ENCODE data around the gene CHRNA4. TPM values are rescaled to one million over a fixed set of nuclear protein-coding genes. Genes with fewer than 3 reads are reported as not detected.

The CHRNA4 gene
- total RNA-seq, 2 donors from 2014 or later, result not detected

DNA sequence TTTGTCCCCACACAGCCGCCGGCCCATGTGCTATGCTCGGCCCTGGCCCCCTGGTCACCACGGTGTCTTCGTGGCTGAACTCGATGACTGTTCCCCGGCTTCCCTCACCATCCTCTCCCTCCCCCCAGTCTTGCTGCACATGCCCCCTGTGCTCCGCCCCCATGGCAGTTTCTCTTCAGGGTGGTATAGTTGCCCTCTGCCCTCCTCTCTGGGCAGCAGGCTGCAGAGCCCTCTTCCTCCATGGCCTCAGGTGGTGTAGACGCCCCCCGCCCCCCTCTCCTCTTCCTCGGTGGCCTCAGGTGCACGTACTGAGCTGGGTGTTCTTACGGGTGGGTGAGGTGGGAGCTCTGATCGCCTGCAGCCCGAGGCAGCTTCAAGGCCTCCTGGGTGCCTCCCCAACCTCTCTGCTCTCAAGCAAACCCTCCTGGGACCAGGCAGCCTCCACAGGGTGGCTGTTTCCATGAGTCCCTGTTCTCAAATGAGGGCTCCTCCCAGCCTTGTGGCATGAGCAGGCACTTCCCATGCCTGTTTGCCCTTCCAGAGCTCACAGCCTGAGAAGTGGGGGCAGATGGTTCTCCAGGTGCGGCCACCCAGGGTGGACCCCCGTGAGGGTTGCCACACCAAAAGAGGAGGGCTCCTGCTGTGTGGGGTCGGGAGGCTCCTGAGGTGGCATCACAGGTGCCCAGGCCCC, 43.4 kb downstream of the CHRNA4 start:
- intact Hi-C loops (cut with DNase I), result no loop called here
- DNase-seq (ENCODE audit: low spot score), result peak; percentile 66

- intact Hi-C loops (cut with DNase I), result no loop called here
- DNase-seq (ENCODE audit: low spot score), result peak; percentile 32
Observed at GRCh38 chr20:63317061-63317460, 44.1 kb downstream of the CHRNA4 start.

GRCh38 chr20:63316502-63316921, 44.6 kb downstream of the CHRNA4 start:
- DNase-seq (ENCODE audit: low spot score), result peak; percentile 71
- intact Hi-C loops (cut with DNase I), result no loop called here

- DNase-seq (ENCODE audit: low spot score), result peak; percentile 76
- intact Hi-C loops (cut with DNase I), result no loop called here
Observed at GRCh38 chr20:63315731-63316491, 45.2 kb downstream of the CHRNA4 start.

- intact Hi-C loops (cut with DNase I), result no loop called here
- peak; percentile 74 for DNase-seq (ENCODE audit: low spot score)
Observed at GRCh38 chr20:63315240-63315689, 45.9 kb downstream of the CHRNA4 start.

DNA sequence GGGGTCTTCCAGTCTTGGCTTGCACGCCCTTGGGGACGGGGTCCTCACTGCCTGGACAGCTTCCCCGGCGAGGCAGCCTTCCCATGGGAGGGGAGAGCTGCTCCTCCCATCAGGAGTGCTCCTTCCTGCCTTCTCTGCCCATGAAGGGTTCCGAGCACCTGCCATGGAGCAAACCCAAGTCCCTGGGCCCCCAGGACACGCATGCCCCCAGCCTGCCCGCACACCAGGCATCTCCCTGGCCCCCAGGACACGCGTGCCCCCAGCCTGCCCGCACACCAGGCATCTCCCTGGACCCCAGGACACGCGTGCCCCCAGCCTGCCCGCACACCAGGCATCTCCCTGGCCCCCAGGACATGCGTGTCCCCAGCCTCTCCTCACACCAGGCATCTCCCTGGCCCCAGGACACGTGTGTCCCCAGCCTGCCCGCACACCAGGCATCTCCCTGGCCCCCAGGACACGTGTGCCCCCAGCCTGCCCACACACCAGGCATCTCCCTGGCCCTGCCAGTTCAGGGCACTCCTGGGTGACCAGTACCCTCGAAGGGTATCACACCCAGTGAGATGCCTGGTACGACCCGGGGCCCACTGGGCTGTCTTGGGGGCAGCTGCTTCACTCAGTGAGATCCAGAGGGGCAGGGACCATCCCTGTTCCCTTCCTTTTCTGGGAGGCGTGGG, 46.4 kb downstream of the CHRNA4 start:
- DNase-seq (ENCODE audit: low spot score), result peak; percentile 70
- intact Hi-C loops (cut with DNase I), result loop anchor here in 1 of 2 donors (1.0 kb wide), 1 partner anchor 188 kb away; no protein-coding TSS in a partner anchor

DNA sequence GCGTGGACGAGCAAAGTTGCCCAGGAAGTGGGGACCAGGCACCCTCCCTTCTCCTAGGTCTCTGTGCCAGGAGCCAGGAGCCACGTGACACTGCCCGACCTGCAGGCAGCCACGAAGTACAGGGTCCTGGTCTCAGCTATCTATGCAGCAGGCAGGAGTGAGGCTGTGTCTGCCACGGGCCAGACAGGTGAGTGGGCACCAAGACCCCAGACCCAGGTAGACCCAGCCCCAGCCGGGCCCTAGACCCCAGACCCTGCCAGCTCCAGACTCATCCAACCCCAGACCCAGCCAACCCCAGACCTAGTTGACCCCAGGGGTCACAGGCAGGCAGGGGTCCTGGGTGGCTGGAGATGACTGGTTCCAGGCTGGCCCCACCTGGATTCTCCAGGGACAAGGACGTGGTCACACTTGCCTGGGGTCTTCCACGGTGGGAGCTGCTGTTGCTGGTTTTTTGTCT, 47.1 kb downstream of the CHRNA4 start:
- DNase-seq (ENCODE audit: low spot score), result peak; percentile 75
- intact Hi-C loops (cut with DNase I), result loop anchor here in 1 of 2 donors (1.0 kb wide), 1 partner anchor 188 kb away; no protein-coding TSS in a partner anchor

DNA sequence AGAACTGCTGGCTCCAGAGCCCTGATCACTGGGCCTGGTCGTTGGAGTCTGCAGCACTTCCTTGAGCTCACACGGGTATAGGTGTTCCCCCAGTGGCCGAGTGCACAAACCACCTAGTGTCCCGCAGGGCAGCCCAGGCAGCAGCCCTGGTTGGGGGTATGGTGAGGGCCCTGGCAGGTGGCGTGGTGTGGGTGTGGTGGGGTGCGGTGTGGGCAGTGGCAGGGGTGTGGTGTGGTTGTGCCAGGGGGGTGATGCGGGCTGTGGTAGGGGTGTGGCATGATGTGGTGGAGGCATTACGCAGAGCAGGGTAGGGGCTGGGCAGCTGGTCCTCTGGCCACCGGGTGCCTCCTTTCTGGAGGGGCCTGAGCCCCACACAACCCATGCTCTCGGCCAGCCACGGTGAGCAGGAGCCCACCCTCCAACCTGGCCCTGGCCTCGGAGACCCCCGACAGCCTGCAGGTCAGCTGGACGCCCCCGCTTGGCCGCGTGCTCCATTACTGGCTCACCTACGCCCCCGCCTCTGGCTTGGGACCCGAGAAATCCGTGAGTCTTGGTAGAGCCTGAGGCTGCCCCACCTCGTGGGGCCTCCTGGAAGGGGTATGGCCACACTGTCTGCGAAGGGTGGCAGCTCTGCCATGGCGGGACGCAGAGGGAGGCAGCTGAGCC, 47.7 kb downstream of the CHRNA4 start:
- intact Hi-C loops (cut with DNase I), result loop anchor here in 1 of 2 donors (1.0 kb wide), 1 partner anchor 189 kb away; no protein-coding TSS in a partner anchor
- DNase-seq (ENCODE audit: low spot score), result no peak

GRCh38 chr20:63312690-63313348, 48.3 kb downstream of the CHRNA4 start:
- no peak for DNase-seq (ENCODE audit: low spot score)
- intact Hi-C loops (cut with DNase I), result no loop called here

DNA sequence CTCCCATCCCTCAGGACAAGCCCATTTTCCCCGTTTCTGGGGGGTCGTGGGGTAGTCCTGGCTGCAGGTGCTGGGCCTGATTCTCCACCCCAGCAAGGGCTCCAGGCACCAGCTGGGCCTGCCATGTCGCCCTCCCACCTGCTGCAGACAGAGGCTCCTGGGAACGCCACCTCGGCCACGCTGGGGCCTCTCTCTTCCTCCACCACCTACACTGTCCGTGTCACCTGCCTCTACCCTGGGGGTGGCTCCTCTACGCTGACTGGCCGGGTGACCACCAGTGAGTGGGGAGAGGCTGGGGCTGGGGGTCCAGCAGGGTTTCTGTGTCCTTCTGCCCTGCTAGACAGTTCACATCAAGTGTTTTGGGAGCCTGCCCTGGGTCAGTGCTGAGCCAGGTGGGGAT, 48.9 kb downstream of the CHRNA4 start:
- intact Hi-C loops (cut with DNase I), result no loop called here
- no peak for DNase-seq (ENCODE audit: low spot score)

DNA sequence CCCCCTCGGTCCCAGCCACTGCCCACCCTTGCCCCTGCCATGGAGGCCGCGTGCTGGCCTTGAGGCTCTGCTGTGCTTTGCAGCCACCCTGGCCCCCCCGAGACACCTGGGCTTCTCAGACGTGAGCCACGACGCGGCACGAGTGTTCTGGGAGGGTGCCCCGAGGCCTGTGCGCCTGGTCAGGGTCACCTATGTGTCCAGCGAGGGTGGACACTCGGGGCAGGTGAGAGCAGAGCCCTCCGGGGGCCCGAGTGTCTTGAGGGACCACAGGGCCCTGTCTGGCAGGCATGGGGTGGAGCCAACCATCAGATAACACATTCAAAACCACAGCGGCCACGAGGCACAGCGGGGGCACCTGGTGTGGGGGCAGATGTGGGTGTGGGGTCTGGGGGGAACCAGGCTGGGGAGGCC, 49.3 kb downstream of the CHRNA4 start:
- no peak for DNase-seq (ENCODE audit: low spot score)
- intact Hi-C loops (cut with DNase I), result no loop called here

DNA sequence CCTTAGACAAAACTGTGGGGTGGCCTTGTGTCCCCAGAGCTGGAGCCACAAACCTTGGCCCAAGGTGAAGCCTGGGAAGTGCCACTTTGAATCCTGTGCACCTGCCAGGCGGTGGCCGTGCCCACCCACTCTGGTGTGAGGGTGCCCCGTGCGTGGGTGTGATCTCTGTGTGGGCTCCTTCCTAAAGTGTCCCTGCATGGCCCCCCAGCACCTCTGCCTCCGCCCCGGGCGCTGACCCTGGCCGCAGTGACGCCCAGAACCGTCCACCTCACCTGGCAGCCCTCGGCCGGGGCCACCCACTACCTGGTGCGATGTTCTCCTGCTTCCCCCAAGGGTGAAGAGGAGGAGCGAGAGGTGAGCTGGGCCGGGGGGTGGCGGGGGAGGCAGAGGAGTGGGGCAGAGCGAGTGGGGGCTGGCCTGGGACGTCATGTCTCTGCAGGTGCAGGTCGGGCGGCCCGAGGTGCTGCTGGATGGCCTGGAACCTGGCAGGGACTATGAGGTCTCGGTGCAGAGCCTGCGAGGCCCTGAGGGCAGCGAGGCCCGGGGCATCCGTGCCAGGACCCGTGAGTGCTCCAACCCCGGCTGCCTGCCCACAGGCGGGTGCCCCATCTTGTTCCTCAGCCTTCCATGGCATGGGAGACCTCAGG, 49.8 kb downstream of the CHRNA4 start:
- DNase-seq (ENCODE audit: low spot score), result no peak
- intact Hi-C loops (cut with DNase I), result no loop called here

DNA sequence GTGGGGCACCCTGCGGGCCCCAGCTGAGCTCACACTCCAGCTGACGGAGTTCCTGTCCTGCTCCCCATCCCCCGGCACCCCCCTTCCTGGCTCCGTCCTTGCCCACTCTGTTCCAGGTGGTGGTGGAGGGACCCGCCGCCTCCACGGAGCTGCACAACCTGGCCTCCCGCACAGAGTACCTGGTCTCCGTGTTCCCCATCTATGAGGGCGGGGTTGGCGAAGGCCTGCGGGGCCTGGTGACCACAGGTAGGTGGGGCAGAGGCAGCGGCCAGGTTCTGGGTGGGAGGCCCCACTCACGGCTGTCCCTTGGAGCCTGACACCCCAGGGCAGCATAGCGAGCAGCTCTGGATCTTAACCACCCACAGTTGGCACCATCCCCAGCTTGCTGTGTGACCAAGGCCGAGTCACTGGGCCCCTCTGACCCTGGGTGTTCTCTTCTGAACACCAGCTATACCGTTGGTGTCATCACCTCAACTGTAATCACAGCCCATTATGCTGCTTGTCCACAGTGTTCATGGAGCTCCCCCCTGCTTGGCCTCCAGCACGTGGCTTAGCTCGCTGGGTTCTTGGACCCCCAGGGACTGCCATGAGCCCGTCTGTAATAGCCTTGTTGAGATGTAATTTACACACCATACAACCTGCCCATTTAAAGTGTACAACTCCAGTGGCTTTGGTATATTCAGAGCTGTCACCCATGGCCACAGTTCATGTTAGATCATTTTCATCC, 50.7 kb downstream of the CHRNA4 start:
- no peak for DNase-seq (ENCODE audit: low spot score)
- intact Hi-C loops (cut with DNase I), result no loop called here

GRCh38 chr20:63309261-63310071, 51.7 kb downstream of the CHRNA4 start:
- DNase-seq (ENCODE audit: low spot score), result no peak
- intact Hi-C loops (cut with DNase I), result loop anchor here (2.0 to 5.0 kb wide), 2 partner anchors 71 to 73 kb away; no protein-coding TSS in a partner anchor

- DNase-seq (ENCODE audit: low spot score), result no peak
- intact Hi-C loops (cut with DNase I), result loop anchor here (2.0 to 5.0 kb wide), 2 partner anchors 72 to 74 kb away; no protein-coding TSS in a partner anchor
Observed at GRCh38 chr20:63308218-63308911, 52.8 kb downstream of the CHRNA4 start.
